Upper lobe of left lung (tissue), 6 donors: ENCODE results near the gene KDELR1. TPM values are rescaled to one million over a fixed set of nuclear protein-coding genes. Genes with fewer than 3 reads are reported as not detected.

Experiments
- ATAC-seq, 2 donors: fragments of 200-7000 bp; cut with Tn5 transposase; one replicate each; pipeline ENCODE4 v1.9.1; 2022; ENCODE audit warnings: mild to moderate bottlenecking in 2 of 2, moderate library complexity in 2 of 2; ENCODE audit not compliant: low FRiP score in 2 of 2
- DNase-seq, 2 donors: peaks; one replicate each; pipeline ENCODE4 v3.0.0-alpha.2; 2019 to 2020
- H3K27ac ChIP-seq, 4 donors: fragments of 200-600 bp; sonication (generic); one replicate each; pipeline ENCODE4 v1.5.1; 2016 to 2019
- H3K27me3 ChIP-seq, 4 donors: fragments of 200-600 bp; sonication (generic); one replicate each; pipeline ENCODE4 v1.5.1; 2017 to 2019
- H3K36me3 ChIP-seq, 4 donors: fragments of 200-600 bp; sonication (generic); one replicate each; pipeline ENCODE4 v1.5.1; 2016 to 2019
- H3K4me1 ChIP-seq, 4 donors: fragments of 200-600 bp; sonication (generic); one replicate each; pipeline ENCODE4 v1.5.1; 2018 to 2019
- H3K4me3 ChIP-seq, 4 donors: fragments of 200-600 bp; sonication (generic); one replicate each; pipeline ENCODE4 v1.5.1; 2017 to 2019; ENCODE audit warnings: mild to moderate bottlenecking in 2 of 4, moderate library complexity in 1 of 4
- H3K9me3 ChIP-seq, 4 donors: fragments of 200-600 bp; sonication (generic); one replicate each; pipeline ENCODE4 v1.5.1; 2018 to 2019
- EP300 ChIP-seq, 4 donors: sonication (generic); formaldehyde crosslinking; IDR thresholded peaks; one replicate each; pipeline ENCODE4 v1.5.1; 2017; ENCODE audit warnings: antibody characterized with exemption in 4 of 4, control low read depth in 2 of 4
- POLR2A ChIP-seq, 4 donors: fragments of 450-650 bp; IDR thresholded peaks; one replicate each; pipeline ENCODE4 v1.5.1; 2016 to 2017; ENCODE audit warnings: antibody characterized with exemption in 4 of 4, mild to moderate bottlenecking in 2 of 4
- POLR2AphosphoS5 ChIP-seq, 2 donors: sonication (generic); formaldehyde crosslinking; IDR thresholded peaks; one replicate each; pipeline ENCODE4 v1.5.1; 2017; ENCODE audit warnings: antibody characterized with exemption in 2 of 2
- WGBS, 2 donors: methylation state at CpG; one replicate each; pipeline ENCODE4 v1.1.5; 2017 to 2018; 5-methylcytosine and 5-hydroxymethylcytosine counted together
- total RNA-seq, 6 donors: library from RNA; depleted of rRNA in 4 of 6; stranded (reverse); fragments of >200 nt in 4 of 6; gene quantifications; one replicate each; pipeline versions ENCODE4 v1.1.0 to v1.2.1, GENCODE V29; 2016 to 2021
- TF ChIP-seq, protein P1 (sequence below), 6 experiments: fragments of 450-650 bp in 4 of 6; fragments of 200-600 bp in 2 of 6; sonication (generic) in 2 of 6; IDR thresholded peaks; one replicate each; pipeline ENCODE4 v1.5.1; 2016 to 2019; ENCODE audit warnings: antibody characterized with exemption in 6 of 6
- donor health status: DM: no; HTN: no; CAD: no; lungs with moderate emphysema.
- donor health status: DM: no; HTN: yes; CAD: no; lungs with severe emphysema.

The KDELR1 gene
- total RNA-seq, 6 donors from 2014 or later: 44.6 to 141 (median 96.8) TPM

DNA sequence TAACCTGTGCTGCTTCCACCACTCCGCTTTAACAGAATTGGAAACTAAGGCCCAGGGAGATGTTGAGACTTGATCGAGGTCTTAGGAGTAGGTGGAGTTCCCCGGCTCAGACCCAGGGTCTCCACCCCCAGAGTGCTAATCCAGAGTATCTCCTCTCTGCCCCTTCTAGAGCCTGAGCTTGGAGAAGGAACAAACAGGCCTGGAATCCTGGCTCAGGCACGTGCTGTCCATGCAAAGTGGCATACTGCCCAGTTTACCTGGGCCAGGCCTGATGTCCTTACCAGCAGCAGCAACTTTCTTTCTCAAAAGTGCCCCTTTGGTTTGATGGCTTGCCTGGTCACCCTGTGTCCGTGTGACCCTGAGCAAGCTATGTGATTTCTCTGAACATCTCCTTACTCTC, 23.5 kb downstream of the KDELR1 start:
- no peak overlapping the region for H3K27ac ChIP-seq
- H3K4me3 ChIP-seq: no peak overlapping the region
- WGBS, 2 donors: 68 to 80% methylated on average over 4 to 5 of the region's 5 CpGs
- ATAC-seq (no peak), DNase-seq (no peak)
- no peaks in the 10 kb centered on the region for H3K27me3 ChIP-seq
- H3K4me1 ChIP-seq: peaks cover 5 to 15% (median 11%) of the 10 kb centered on the region in 4 donors
- no peaks in the 10 kb centered on the region for H3K36me3 ChIP-seq
- TF ChIP-seq, protein P1, sequence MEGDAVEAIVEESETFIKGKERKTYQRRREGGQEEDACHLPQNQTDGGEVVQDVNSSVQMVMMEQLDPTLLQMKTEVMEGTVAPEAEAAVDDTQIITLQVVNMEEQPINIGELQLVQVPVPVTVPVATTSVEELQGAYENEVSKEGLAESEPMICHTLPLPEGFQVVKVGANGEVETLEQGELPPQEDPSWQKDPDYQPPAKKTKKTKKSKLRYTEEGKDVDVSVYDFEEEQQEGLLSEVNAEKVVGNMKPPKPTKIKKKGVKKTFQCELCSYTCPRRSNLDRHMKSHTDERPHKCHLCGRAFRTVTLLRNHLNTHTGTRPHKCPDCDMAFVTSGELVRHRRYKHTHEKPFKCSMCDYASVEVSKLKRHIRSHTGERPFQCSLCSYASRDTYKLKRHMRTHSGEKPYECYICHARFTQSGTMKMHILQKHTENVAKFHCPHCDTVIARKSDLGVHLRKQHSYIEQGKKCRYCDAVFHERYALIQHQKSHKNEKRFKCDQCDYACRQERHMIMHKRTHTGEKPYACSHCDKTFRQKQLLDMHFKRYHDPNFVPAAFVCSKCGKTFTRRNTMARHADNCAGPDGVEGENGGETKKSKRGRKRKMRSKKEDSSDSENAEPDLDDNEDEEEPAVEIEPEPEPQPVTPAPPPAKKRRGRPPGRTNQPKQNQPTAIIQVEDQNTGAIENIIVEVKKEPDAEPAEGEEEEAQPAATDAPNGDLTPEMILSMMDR (IDR thresholded peaks at IDR 0.05): no peak
- TF ChIP-seq EP300 (IDR thresholded peaks at IDR 0.05) (no peak), POLR2A (IDR thresholded peaks at IDR 0.05) (no peak), POLR2AphosphoS5 (IDR thresholded peaks at IDR 0.05) (no peak)
- no peaks in the 10 kb centered on the region for H3K9me3 ChIP-seq

DNA sequence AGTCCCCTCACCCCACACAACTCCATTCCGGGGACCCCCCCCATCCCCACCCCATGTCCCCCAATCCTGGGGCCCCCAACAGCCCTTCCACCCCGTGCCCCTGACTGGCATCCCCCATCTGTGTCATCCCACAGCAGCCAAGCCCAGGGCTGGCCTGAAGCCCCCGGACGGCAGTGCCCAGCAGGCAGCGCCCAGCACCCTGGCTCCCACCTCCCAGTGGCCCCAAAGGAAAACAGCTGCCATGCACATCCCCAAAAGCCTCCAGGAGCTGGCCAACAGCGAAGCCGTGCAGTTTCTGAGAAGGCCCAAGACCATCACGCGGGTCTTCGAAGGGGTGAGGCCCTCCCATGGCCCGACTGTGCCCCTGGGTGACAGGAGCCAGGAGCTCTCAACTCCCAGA, 25.7 kb downstream of the KDELR1 start:
- TF ChIP-seq POLR2A (IDR thresholded peaks at IDR 0.05): no peak
- no peak for TF ChIP-seq EP300 (IDR thresholded peaks at IDR 0.05)
- TF ChIP-seq POLR2AphosphoS5 (IDR thresholded peaks at IDR 0.05): no peak
- TF ChIP-seq, protein P1 (IDR thresholded peaks at IDR 0.05): no peak
- 93 to 94% methylated on average over 6 to 8 of the region's 11 CpGs for WGBS, 2 donors
- Histone ChIP-seq H3K27me3 (no peaks in the 10 kb centered on the region), H3K4me1 (peaks cover 5 to 16% (median 11%) of the 10 kb centered on the region in 4 donors), H3K36me3 (no peaks in the 10 kb centered on the region), H3K9me3 (no peaks in the 10 kb centered on the region), H3K27ac (no peak overlapping the region), H3K4me3 (no peak overlapping the region)
- ATAC-seq (no peak), DNase-seq (peak in 1 of 2 donors; percentile 72)

DNA sequence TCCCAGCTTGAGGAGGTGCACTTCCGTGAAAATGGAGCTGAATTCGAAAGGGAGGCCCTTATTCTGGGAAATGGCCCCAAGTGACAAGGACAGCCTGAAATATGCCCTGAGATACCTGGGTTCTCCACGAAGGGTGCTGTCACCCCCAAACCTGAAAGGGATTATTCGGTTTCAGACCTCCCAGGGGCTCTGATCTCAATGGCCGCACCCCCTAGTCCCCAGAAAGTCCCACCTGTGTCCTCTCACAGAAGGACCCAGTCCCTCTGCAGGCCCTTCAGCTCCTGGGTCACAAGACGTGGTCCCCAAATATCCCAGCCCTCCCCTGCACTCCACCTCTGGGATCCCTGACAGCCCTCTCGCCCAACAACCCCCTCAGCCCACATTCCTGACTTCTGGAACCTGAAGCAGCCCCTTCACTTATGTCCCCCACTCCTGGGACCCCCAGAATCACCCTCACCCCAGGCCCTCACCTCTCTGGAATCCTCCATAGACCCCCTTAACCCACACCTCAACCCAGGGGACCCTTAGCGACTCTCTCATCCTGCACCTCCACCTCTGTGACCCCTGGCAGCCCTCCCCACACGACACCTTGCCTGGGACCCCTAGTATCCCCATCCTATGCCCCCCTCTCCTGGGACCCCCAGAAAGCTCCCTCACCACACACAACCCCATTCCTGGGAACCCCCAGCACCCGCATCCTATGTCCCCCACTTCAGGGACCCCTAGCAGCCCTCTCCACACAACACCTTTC, 26.6 kb downstream of the KDELR1 start:
- peaks cover 0 to 2% (median 0%) of the 10 kb centered on the region in 4 donors for H3K36me3 ChIP-seq
- 68 to 87% methylated on average over 7 to 10 of the region's 10 CpGs for WGBS, 2 donors
- ATAC-seq (no peak), DNase-seq (no peak)
- peak overlapping the region in 3 of 4 donors; percentile 49 to 77 (median 61) for H3K4me3 ChIP-seq
- no peaks in the 10 kb centered on the region for H3K9me3 ChIP-seq
- H3K27ac ChIP-seq: peak overlapping the region; percentile 87 to 95 (median 92)
- no peaks in the 10 kb centered on the region for H3K27me3 ChIP-seq
- TF ChIP-seq EP300 (IDR thresholded peaks at IDR 0.05) (no peak), POLR2AphosphoS5 (IDR thresholded peaks at IDR 0.05) (no peak), POLR2A (IDR thresholded peaks at IDR 0.05) (no peak)
- TF ChIP-seq, protein P1 (IDR thresholded peaks at IDR 0.05): no peak
- peaks cover 5 to 16% (median 11%) of the 10 kb centered on the region in 4 donors for H3K4me1 ChIP-seq

DNA sequence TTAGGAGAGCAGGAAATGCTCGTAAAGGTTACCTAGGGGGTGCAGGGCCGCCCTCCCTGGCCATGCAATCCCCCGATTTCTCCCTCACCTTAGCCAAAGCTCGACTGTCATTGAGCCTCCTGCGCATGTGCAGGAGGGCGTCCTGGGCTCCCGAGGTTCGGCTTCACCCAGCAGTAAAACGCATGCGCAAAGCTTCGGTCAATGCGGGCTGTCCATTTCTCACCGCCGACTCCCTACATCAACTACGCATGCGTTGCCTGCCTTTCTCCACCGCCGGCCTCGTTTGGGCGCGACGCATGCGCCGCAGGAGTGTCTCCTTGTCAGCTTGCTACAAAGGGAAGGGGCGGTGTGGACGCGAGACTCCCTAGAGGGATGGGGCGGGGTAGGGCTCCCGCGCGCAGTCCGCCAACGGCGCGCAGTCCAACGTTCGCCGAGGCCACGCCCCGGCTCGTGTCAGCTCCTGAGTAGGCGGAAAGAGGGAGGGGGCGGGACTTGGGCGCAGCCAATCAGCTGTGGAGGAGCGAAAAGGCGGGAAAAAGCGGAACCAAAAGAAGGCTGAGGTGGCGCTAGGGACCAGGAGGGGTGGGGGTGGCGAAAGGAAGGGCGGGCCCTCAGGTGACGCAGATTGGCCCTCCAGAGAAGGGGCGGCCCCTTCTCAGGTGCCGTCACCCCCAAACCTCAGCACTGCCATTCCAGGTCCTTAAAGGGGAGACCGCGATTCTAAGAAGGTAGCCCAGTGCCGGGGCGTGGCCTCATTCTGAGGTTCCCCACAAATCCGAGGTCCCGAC, 27.3 kb downstream of the KDELR1 start, which contains the start of the genes SYNGR4 and TMEM143:
TSS of gene SYNGR4 (plus strand) at position 558 of the 788 bp plus-strand sequence. CDS start 1,476 bp downstream, outside the sequence.
TSS of gene TMEM143 (minus strand) at position 131 of the 788 bp plus-strand sequence. CDS start at position 111, 20 bp downstream.
- WGBS, 2 donors: 0 to 2% methylated on average over 46 to 48 of the region's 59 CpGs

More for the DNA sequence above, 27.3 kb downstream of the KDELR1 start, which contains the start of the genes SYNGR4 and TMEM143:
- DNase-seq (peak; percentile 99), ATAC-seq (peak; percentile 97 to 99)
- Histone ChIP-seq H3K4me1 (peaks cover 5 to 16% (median 11%) of the 10 kb centered on the region in 4 donors), H3K36me3 (peaks cover 0 to 5% (median 0%) of the 10 kb centered on the region in 4 donors), H3K9me3 (no peaks in the 10 kb centered on the region), H3K27me3 (no peaks in the 10 kb centered on the region), H3K4me3 (peak within 1 kb of the TSS; percentile 49 to 77 (median 57)), H3K27ac (peak within 1 kb of the TSS; percentile 87 to 95 (median 92))
- TF ChIP-seq EP300 (IDR thresholded peaks at IDR 0.05): no peak
- peak in 2 of 4 donors; percentile 19 to 63 for TF ChIP-seq POLR2A (IDR thresholded peaks at IDR 0.05)
- TF ChIP-seq, protein P1 (IDR thresholded peaks at IDR 0.05): peak in 1 of 6 experiments; percentile 30
- TF ChIP-seq POLR2AphosphoS5 (IDR thresholded peaks at IDR 0.05): peak; percentile 65 to 75
